SK-N-DZ (cell line): ENCODE data around the gene FKBP5.
"Not testable (repeated sequence)": the region's sequence is repeated elsewhere in the genome, so short reads cannot be mapped to it uniquely, and the experiment has no call there.

Experiments
- DNase-seq: peaks from one replicate; pipeline ENCODE4 v3.0.0-alpha.2; 2015; ENCODE audit warnings: low spot score

FKBP5 gene

DNA sequence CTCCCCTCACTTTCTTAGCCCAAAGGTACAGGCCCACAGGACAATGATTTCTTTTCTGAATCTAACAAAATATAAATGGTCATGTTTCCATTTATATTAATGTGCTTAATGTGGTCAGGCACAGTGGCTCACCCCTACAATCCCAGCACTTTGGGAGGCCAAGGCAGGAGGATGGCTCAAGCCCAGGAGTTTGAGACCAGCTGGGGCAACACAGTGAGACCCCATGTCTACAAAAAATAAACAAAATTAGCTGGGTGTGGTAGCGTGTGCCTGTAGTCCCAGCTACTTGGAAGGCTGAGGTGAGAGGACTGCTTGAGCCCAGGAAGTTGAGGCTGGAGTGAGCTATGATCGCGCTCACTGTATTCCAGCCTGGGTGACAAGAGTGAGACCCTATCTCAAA lies 98.8 kb downstream of the FKBP5 start:
- DNase-seq, result no peak

GRCh38 chr6:35589201-35589739 lies 99.4 kb downstream of the FKBP5 start:
- DNase-seq, result no peak

GRCh38 chr6:35587167-35587566 lies 101.5 kb downstream of the FKBP5 start:
- DNase-seq, result no peak

- no peak for DNase-seq
These were observed 102.2 kb downstream of the FKBP5 start for GRCh38 chr6:35586542-35586941.

DNA sequence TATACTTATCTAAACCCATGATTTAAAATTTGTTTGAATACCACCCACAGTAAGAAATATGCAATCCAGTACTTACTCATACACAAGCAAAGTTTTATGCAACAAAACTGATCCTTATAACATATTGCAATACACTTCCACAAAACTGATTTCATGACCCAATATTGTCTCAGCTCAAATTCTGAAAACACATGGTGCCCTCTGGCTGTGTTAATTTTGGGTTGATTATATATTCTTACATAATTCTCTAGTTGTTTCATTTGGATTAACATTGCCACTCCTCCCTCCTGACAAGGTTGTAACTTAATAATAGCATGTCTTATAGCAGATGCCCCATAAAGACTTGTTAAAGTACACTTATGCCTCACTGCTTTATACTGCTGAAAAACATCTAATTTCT lies 103.1 kb downstream of the FKBP5 start:
- no peak for DNase-seq

DNA sequence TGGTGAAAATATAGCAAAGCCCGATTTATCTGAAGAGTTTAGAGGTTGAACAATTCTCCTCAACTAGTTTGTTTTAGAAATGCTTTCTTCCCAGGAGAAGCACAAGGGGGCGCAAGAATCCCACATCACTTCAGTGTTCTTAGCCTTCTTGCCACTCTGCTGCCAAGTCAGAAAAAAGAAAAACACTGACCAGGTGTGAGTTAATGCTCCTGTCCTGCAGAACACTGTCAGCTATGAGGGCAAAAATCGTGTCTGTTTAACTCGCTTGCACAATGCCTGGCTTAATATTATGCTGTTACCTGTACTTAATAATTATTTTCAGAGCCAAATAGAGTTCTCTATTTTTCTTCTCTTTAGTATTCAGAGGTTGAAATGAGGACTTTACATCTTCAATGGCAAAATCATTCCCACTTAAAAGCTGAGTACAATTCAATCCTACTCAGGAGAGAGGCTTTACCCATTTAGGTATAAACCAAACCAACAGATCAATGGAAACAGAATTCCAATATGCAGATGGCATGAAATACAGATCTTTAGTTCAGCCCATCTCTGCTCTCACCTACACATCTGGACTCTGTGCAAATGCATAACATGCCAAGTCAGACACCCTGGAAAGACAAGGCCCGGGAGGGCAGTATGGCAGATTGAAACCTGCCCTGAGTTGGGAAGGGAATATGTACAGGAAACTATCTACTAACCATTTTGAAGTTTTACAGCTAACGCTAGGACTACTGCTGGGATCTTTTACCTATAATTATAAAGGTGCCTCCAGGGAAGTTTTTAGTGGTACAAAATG lies 104.6 kb downstream of the FKBP5 start:
- DNase-seq, result peak; percentile 76

GRCh38 chr6:35582315-35582714 lies 106.4 kb downstream of the FKBP5 start:
- DNase-seq, result no peak

DNA sequence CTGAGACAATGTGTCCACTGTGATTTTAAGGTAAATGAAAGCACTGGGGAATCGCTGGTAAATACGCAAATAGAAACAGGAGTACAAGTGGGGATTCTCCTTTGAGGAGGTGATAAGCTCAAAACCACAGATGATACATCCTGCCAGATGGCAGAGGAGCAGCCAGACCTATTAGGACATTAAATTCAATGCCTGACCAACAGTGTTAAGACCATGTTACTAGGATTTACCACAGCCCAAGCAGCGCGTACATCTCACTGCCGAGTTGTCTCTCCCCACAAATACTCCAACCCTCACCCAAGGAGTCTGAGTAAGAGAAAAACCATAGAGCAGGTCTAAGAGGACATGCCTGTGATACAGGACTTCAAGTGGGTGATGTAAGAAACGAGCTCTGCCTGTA lies 107.1 kb downstream of the FKBP5 start:
- no peak for DNase-seq

- DNase-seq, result no peak
These were observed 107.9 kb downstream of the FKBP5 start for GRCh38 chr6:35580836-35581235.

GRCh38 chr6:35576682-35577081 lies 112.0 kb downstream of the FKBP5 start:
- no peak for DNase-seq

- no peak for DNase-seq
These were observed 115.1 kb downstream of the FKBP5 start for GRCh38 chr6:35573495-35574110.

DNA sequence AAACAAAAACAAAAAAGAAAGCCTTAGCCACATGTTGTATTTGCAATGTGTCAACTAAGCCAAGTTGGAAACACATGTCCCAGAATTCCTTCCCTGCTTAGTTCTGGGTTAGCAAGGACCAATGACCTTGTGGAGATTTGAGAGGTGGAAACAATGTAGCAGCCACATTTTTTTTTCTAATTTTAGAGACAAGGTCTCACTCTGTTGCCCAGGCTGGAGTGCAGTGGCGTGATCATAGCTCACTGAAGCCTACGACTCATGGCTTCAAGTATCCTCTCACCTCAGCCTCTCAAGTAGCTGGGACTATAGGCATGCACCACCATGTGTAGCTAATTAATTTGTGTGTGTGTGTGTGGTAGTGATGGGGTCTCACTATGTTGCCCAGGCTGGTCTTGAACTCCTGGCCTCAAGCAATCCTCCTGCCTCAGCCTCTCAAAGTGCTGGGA lies 117.8 kb downstream of the FKBP5 start:
- DNase-seq, result not testable (repeated sequence)

GRCh38 chr6:35569011-35569461 lies 119.7 kb downstream of the FKBP5 start:
- no peak for DNase-seq

- DNase-seq, result no peak
These were observed 121.9 kb downstream of the FKBP5 start for GRCh38 chr6:35566794-35567193.

GRCh38 chr6:35564733-35565132 lies 124.0 kb downstream of the FKBP5 start:
- no peak for DNase-seq

DNA sequence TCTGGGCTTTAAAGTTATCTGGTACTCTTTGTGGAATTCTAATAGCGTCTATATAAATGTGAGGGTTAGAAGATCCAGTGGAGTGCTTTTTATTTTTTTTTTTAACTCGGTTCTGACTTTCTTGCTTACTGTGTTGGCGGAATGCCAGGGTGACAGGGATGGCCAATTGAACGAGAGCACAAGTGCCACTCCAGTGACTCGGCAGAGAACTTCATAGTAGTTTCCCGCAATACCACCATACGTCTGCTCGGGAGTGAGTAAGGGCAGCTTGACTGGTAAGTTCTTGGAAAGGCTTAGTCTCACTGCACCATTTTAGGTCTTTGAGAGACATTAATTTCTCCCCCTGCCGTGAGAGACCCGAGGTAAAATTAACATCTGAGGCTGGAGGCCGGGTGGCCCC lies 126.7 kb downstream of the FKBP5 start:
- DNase-seq, result no peak

- DNase-seq, result no peak
These were observed 127.6 kb downstream of the FKBP5 start for GRCh38 chr6:35561113-35561512.

- DNase-seq, result no peak
These were observed 130.1 kb downstream of the FKBP5 start for GRCh38 chr6:35558571-35558970.

- no peak for DNase-seq
These were observed 131.5 kb downstream of the FKBP5 start for GRCh38 chr6:35557239-35557638.

- DNase-seq, result no peak
These were observed 133.9 kb downstream of the FKBP5 start for GRCh38 chr6:35554811-35555210.

GRCh38 chr6:35553315-35553714 lies 135.4 kb downstream of the FKBP5 start:
- DNase-seq, result no peak

DNA sequence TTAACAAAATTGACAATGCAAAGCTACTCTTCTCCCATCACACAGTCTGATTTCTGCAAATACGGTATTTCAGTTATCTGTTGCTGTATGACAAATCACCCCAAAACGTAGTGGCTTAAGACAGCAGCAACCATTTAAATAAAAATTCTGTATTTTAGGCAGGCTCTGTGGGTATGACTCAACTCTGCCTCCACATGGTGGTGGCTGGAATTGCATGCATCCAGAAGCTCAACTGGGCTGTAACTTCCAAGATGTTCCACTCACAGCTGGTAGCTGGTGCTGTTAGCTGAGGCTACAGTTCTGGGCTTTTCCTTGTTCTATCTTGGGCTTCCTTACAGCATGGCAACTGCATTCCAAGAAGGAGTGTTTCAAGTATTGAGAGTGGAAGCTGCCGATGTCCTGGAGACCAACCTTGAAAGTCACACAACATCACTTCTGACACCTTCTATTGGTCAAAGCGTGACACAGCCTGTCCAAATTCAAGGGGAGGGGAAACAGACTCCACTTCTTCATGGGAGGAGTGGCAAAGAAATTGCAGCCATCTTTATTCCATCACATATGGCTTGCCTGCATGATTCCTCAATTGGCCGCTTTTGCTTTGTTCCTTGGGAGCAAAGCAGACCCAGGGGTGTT lies 136.3 kb downstream of the FKBP5 start:
- no peak for DNase-seq
